ENCODE results near the gene AS3MT. TPM values are rescaled to one million over a fixed set of nuclear protein-coding genes. Genes with fewer than 3 reads are reported as not detected.
"Not testable (repeated sequence)": the region's sequence is repeated elsewhere in the genome, so short reads cannot be mapped to it uniquely, and the experiment has no call there.

The AS3MT gene
- total RNA-seq, 2 donors from 2014 or later: 11.7 to 17.3 TPM

- Histone ChIP-seq H3K4me1 (no peaks in the 10 kb centered on the region), H3K27me3 (no peaks in the 10 kb centered on the region), H3K36me3 (no peaks in the 10 kb centered on the region), H3K9me3 (no peaks in the 10 kb centered on the region), H3K4me3 (no peak overlapping the region), H3K27ac (no peak overlapping the region)
- TF ChIP-seq CTCF (IDR thresholded peaks at IDR 0.05): no peak
- DNase-seq (ENCODE audit: low spot score): no peak
Observed at GRCh38 chr10:102926842-102927241, 57.6 kb downstream of the AS3MT start.

- Histone ChIP-seq H3K36me3 (no peaks in the 10 kb centered on the region), H3K27ac (no peak overlapping the region), H3K4me3 (no peak overlapping the region), H3K9me3 (no peaks in the 10 kb centered on the region), H3K27me3 (no peaks in the 10 kb centered on the region), H3K4me1 (no peaks in the 10 kb centered on the region)
- no peak for TF ChIP-seq CTCF (IDR thresholded peaks at IDR 0.05)
- DNase-seq (ENCODE audit: low spot score): no peak
Observed at GRCh38 chr10:102927311-102928010, 58.2 kb downstream of the AS3MT start.

DNA sequence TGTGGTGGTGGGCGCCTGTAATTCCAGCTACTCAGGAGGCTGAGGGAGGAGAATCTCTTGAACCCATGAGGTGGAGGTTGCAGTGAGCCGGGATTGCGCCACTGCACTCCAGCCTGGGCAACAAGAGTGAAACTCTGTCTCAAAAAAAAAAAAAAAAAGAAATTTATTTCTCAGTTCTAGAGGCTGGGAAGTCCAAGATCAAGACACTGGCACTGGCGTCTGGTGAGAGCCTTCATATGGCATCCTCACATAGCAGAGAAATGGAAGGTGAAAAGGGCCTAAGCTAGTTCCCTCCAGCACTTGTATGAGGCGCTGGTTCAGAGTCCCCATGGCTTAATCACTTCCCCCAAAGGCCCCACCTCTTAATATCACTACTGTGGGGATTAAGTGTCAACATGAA is 59.2 kb downstream of the AS3MT start:
- not testable (repeated sequence) for H3K27me3 ChIP-seq; H3K4me3 ChIP-seq; H3K9me3 ChIP-seq; DNase-seq (ENCODE audit: low spot score); H3K27ac ChIP-seq; H3K4me1 ChIP-seq; H3K36me3 ChIP-seq

GRCh38 chr10:102930720-102931119 is 61.5 kb downstream of the AS3MT start:
- no peak overlapping the region for H3K27ac ChIP-seq
- DNase-seq (ENCODE audit: low spot score): no peak
- no peaks in the 10 kb centered on the region for H3K36me3 ChIP-seq
- H3K27me3 ChIP-seq: no peaks in the 10 kb centered on the region
- H3K4me3 ChIP-seq: no peak overlapping the region
- no peaks in the 10 kb centered on the region for H3K4me1 ChIP-seq
- no peaks in the 10 kb centered on the region for H3K9me3 ChIP-seq
- TF ChIP-seq CTCF (IDR thresholded peaks at IDR 0.05): no peak

DNA sequence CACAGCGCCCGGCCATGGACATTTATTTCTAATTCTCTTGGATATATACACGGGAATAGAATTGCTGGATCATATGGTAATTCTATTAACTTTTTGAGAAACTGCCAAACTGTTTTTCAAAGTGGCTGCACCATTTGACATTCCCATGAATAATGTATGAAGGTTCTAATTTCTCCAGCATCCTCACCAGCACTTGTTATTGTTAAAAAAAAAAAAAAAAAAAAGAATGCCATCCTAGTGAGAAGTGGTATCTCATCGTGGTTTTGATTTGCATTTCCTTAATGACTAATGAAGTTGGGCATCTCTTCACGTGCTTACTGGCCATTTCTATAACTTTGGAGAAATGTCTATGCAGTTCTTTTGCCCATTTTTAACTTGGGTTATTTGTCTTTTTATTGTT is 62.4 kb downstream of the AS3MT start:
- Histone ChIP-seq H3K36me3 (no peaks in the 10 kb centered on the region), H3K27me3 (no peaks in the 10 kb centered on the region), H3K4me1 (no peaks in the 10 kb centered on the region), H3K9me3 (no peaks in the 10 kb centered on the region), H3K4me3 (no peak overlapping the region), H3K27ac (no peak overlapping the region)
- DNase-seq (ENCODE audit: low spot score): no peak
- no peak for TF ChIP-seq CTCF (IDR thresholded peaks at IDR 0.05)

- Histone ChIP-seq H3K4me1 (no peaks in the 10 kb centered on the region), H3K4me3 (no peak overlapping the region), H3K36me3 (no peaks in the 10 kb centered on the region), H3K27ac (no peak overlapping the region), H3K27me3 (no peaks in the 10 kb centered on the region), H3K9me3 (no peaks in the 10 kb centered on the region)
- TF ChIP-seq CTCF (IDR thresholded peaks at IDR 0.05): no peak
- DNase-seq (ENCODE audit: low spot score): no peak
Observed at GRCh38 chr10:102935505-102935904, 66.2 kb downstream of the AS3MT start.

Measured in right atrium auricular region (tissue), 2 donors.